GM12873 (cell line): ENCODE measurements around the gene PREX1.

Source experiments
- CTCF ChIP-seq: IDR thresholded peaks from 2 replicates; pipeline ENCODE4 v1.5.1; 2012; ENCODE audit warnings: low read depth, mild to moderate bottlenecking, moderate library complexity, low read length, control low read depth; ENCODE audit not compliant: insufficient read depth; ENCODE audit errors: missing control alignments

The PREX1 gene

GRCh38 chr20:48771542-48771941, 56.3 kb downstream of the PREX1 start:
- no peak for TF ChIP-seq CTCF

- no peak for TF ChIP-seq CTCF
Measured at GRCh38 chr20:48770700-48771442, 56.9 kb downstream of the PREX1 start.

GRCh38 chr20:48769069-48769983, 58.5 kb downstream of the PREX1 start:
- no peak for TF ChIP-seq CTCF

- TF ChIP-seq CTCF = no peak
Measured at GRCh38 chr20:48766961-48767960, 60.5 kb downstream of the PREX1 start.

GRCh38 chr20:48766205-48766604, 61.6 kb downstream of the PREX1 start:
- TF ChIP-seq CTCF = no peak

- TF ChIP-seq CTCF = no peak
Measured at GRCh38 chr20:48765359-48765758, 62.4 kb downstream of the PREX1 start.
